Measurements from ENCODE around the gene GDF10. TPM values are rescaled to one million over a fixed set of nuclear protein-coding genes. Genes with fewer than 3 reads are reported as not detected.
A peak's percentile ranks its signal among the peaks of the same experiment; 100 is the strongest.

Gene GDF10
- total and polyA plus RNA-seq, 9 of the 15 experiments (the other 6 are each of a cell fraction or from before 2014, with no cell fraction given): 0.03 to 0.20 (median 0.11) TPM; not detected in 6

DNA sequence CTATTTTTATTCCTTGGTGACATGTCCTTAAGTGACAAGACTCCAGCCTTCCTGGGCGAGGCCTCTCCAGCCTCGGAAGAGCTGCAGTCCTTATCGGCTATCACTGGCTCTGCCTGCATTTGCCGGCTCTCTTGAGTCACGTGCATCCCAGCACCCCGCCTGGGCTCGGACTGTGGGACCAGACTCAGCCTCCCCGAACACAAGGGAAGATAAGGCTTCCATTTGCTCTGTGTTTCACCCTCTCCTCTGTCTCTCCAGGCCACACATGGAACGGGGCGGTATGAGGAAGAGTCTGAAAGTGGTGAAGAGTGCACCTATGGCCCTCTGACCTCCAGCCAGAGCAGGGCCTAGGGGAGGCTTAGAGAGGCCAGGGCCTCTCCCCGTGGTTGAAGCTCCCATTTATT is 26.9 kb downstream of the GDF10 start (continued):
- TF ChIP-seq, protein P1, sequence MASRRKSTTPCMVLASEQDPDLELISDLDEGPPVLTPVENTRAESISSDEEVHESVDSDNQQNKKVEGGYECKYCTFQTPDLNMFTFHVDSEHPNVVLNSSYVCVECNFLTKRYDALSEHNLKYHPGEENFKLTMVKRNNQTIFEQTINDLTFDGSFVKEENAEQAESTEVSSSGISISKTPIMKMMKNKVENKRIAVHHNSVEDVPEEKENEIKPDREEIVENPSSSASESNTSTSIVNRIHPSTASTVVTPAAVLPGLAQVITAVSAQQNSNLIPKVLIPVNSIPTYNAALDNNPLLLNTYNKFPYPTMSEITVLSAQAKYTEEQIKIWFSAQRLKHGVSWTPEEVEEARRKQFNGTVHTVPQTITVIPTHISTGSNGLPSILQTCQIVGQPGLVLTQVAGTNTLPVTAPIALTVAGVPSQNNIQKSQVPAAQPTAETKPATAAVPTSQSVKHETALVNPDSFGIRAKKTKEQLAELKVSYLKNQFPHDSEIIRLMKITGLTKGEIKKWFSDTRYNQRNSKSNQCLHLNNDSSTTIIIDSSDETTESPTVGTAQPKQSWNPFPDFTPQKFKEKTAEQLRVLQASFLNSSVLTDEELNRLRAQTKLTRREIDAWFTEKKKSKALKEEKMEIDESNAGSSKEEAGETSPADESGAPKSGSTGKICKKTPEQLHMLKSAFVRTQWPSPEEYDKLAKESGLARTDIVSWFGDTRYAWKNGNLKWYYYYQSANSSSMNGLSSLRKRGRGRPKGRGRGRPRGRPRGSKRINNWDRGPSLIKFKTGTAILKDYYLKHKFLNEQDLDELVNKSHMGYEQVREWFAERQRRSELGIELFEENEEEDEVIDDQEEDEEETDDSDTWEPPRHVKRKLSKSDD (conservative IDR thresholded peaks at IDR 0.05; ENCODE audit: low read length): no peak
- TF ChIP-seq KHSRP (IDR thresholded peaks at IDR 0.05): no peak
- peak; percentile 85 for TF ChIP-seq RAD51 (IDR thresholded peaks at IDR 0.05; ENCODE audit: borderline replicate concordance, low read depth)
- TF ChIP-seq TCF3 (CRISPR knock-in tag; IDR thresholded peaks at IDR 0.05): peak; percentile 42
- TF ChIP-seq RCOR1 (IDR thresholded peaks at IDR 0.05; ENCODE audit: borderline replicate concordance in 1 of 2, low read depth in 2 of 2, low read length in 2 of 2): peak in 1 of 2 experiments; percentile 79; a peak in 2 of 4 replicates
- TF ChIP-seq CBX2 (IDR thresholded peaks at IDR 0.05; ENCODE audit: insufficient read depth, low read length, poor library complexity, severe bottlenecking): no peak
- no peak for TF ChIP-seq NCOA4 (IDR thresholded peaks at IDR 0.05; ENCODE audit: partially characterized antibody)
- TF ChIP-seq, protein P2, sequence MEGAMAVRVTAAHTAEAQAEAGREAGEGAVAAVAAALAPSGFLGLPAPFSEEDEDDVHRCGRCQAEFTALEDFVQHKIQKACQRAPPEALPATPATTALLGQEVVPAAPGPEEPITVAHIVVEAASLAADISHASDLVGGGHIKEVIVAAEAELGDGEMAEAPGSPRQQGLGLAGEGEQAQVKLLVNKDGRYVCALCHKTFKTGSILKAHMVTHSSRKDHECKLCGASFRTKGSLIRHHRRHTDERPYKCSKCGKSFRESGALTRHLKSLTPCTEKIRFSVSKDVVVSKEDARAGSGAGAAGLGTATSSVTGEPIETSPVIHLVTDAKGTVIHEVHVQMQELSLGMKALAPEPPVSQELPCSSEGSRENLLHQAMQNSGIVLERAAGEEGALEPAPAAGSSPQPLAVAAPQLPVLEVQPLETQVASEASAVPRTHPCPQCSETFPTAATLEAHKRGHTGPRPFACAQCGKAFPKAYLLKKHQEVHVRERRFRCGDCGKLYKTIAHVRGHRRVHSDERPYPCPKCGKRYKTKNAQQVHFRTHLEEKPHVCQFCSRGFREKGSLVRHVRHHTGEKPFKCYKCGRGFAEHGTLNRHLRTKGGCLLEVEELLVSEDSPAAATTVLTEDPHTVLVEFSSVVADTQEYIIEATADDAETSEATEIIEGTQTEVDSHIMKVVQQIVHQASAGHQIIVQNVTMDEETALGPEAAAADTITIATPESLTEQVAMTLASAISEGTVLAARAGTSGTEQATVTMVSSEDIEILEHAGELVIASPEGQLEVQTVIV (CRISPR knock-in tag; IDR thresholded peaks at IDR 0.05; ENCODE audit: borderline replicate concordance): no peak
- TF ChIP-seq, protein P3, sequence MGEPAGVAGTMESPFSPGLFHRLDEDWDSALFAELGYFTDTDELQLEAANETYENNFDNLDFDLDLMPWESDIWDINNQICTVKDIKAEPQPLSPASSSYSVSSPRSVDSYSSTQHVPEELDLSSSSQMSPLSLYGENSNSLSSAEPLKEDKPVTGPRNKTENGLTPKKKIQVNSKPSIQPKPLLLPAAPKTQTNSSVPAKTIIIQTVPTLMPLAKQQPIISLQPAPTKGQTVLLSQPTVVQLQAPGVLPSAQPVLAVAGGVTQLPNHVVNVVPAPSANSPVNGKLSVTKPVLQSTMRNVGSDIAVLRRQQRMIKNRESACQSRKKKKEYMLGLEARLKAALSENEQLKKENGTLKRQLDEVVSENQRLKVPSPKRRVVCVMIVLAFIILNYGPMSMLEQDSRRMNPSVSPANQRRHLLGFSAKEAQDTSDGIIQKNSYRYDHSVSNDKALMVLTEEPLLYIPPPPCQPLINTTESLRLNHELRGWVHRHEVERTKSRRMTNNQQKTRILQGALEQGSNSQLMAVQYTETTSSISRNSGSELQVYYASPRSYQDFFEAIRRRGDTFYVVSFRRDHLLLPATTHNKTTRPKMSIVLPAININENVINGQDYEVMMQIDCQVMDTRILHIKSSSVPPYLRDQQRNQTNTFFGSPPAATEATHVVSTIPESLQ (CRISPR knock-in tag; IDR thresholded peaks at IDR 0.05): 0 out of 2 replicates have a peak, but pooled peaks have one; percentile 28
- TF ChIP-seq, protein P4, sequence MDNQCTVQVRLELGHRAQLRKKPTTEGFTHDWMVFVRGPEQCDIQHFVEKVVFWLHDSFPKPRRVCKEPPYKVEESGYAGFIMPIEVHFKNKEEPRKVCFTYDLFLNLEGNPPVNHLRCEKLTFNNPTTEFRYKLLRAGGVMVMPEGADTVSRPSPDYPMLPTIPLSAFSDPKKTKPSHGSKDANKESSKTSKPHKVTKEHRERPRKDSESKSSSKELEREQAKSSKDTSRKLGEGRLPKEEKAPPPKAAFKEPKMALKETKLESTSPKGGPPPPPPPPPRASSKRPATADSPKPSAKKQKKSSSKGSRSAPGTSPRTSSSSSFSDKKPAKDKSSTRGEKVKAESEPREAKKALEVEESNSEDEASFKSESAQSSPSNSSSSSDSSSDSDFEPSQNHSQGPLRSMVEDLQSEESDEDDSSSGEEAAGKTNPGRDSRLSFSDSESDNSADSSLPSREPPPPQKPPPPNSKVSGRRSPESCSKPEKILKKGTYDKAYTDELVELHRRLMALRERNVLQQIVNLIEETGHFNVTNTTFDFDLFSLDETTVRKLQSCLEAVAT (IDR thresholded peaks at IDR 0.05): peak in 1 of 2 experiments; percentile 98; a peak in 2 of 4 replicates
- TF ChIP-seq, protein P5, sequence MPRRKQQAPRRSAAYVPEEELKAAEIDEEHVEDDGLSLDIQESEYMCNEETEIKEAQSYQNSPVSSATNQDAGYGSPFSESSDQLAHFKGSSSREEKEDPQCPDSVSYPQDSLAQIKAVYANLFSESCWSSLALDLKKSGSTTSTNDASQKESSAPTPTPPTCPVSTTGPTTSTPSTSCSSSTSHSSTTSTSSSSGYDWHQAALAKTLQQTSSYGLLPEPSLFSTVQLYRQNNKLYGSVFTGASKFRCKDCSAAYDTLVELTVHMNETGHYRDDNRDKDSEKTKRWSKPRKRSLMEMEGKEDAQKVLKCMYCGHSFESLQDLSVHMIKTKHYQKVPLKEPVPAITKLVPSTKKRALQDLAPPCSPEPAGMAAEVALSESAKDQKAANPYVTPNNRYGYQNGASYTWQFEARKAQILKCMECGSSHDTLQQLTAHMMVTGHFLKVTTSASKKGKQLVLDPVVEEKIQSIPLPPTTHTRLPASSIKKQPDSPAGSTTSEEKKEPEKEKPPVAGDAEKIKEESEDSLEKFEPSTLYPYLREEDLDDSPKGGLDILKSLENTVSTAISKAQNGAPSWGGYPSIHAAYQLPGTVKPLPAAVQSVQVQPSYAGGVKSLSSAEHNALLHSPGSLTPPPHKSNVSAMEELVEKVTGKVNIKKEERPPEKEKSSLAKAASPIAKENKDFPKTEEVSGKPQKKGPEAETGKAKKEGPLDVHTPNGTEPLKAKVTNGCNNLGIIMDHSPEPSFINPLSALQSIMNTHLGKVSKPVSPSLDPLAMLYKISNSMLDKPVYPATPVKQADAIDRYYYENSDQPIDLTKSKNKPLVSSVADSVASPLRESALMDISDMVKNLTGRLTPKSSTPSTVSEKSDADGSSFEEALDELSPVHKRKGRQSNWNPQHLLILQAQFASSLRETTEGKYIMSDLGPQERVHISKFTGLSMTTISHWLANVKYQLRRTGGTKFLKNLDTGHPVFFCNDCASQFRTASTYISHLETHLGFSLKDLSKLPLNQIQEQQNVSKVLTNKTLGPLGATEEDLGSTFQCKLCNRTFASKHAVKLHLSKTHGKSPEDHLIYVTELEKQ (CRISPR knock-in tag; IDR thresholded peaks at IDR 0.05): 0 out of 2 replicates have a peak, but pooled peaks have one; percentile 35
- TF ChIP-seq CEBPG (CRISPR knock-in tag; IDR thresholded peaks at IDR 0.05): no peak
- no peak for TF ChIP-seq CEBPG (tag; conservative IDR thresholded peaks at IDR 0.05 in 1 of 2, IDR thresholded peaks at IDR 0.05 in 1 of 2)
- TF ChIP-seq MTA3 (IDR thresholded peaks at IDR 0.05; ENCODE audit: borderline replicate concordance): peak; percentile 69; the same call in 1 of the 2 replicates
- peak; percentile 75; the same call in 1 of the 2 replicates for TF ChIP-seq LEF1 (IDR thresholded peaks at IDR 0.05)

Measured in K562 (cell line).